Measurements from ENCODE around the gene GDE1.

GRCh38 chr16:19507867-19508266 lies 14.0 kb downstream of the GDE1 start:
- TF ChIP-seq CTCF (conservative IDR thresholded peaks at IDR 0.05; ENCODE audit: low read depth, low read length): no peak
- no peak for TF ChIP-seq MAZ (IDR thresholded peaks at IDR 0.05; ENCODE audit: borderline replicate concordance, low read depth, low read length)
- no peak for TF ChIP-seq POLR2A (IDR thresholded peaks at IDR 0.05; ENCODE audit: low read depth, low read length)
- TF ChIP-seq USF2 (IDR thresholded peaks at IDR 0.05; ENCODE audit: low read depth, low read length): no peak
- no peak for TF ChIP-seq NFE2L2 (IDR thresholded peaks at IDR 0.05; ENCODE audit: low read depth, low read length)
- TF ChIP-seq MAFK (IDR thresholded peaks at IDR 0.05; ENCODE audit: low read depth, low read length): no peak
- TF ChIP-seq MXI1 (IDR thresholded peaks at IDR 0.05; ENCODE audit: borderline replicate concordance, low read depth, low read length): no peak

All from IMR-90 (cell line).